Measurements from ENCODE around the gene B4GALNT4. TPM values are rescaled to one million over a fixed set of nuclear protein-coding genes. Genes with fewer than 3 reads are reported as not detected.
"Not testable (repeated sequence)": the region's sequence is repeated elsewhere in the genome, so short reads cannot be mapped to it uniquely, and the experiment has no call there.

Gene B4GALNT4
- total RNA-seq, 1 donor from 2014 or later: 0.32 TPM

DNA sequence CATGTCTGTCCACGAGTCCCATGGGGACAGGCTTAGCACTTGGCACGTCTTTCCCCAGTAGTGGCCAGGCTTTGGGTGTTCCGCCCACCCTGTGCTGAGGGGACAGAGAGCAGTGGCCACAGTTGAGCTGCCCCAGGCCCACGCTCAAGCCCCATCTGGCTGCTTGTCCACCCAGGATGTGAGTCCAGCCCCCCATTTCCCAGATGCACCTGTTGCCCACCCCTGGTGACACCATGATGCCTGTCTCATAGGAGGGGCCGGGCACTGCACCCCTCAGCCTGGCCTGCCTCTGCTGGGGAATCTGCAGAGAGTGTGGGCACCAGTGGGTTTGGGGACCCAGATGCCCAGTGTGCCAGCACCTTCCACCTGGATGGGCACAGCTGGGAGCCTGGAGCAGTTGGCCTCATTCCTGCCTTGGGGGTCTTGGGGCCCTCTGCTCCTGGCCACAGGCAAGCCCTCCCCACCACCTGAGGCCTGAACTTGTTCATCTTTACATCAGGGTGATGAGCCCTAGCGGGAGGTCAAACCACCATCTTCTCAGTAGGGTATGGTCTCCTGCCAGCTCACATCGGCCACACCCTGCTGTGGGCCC is 39.8 kb downstream of the B4GALNT4 start:
- ATAC-seq: no peak

DNA sequence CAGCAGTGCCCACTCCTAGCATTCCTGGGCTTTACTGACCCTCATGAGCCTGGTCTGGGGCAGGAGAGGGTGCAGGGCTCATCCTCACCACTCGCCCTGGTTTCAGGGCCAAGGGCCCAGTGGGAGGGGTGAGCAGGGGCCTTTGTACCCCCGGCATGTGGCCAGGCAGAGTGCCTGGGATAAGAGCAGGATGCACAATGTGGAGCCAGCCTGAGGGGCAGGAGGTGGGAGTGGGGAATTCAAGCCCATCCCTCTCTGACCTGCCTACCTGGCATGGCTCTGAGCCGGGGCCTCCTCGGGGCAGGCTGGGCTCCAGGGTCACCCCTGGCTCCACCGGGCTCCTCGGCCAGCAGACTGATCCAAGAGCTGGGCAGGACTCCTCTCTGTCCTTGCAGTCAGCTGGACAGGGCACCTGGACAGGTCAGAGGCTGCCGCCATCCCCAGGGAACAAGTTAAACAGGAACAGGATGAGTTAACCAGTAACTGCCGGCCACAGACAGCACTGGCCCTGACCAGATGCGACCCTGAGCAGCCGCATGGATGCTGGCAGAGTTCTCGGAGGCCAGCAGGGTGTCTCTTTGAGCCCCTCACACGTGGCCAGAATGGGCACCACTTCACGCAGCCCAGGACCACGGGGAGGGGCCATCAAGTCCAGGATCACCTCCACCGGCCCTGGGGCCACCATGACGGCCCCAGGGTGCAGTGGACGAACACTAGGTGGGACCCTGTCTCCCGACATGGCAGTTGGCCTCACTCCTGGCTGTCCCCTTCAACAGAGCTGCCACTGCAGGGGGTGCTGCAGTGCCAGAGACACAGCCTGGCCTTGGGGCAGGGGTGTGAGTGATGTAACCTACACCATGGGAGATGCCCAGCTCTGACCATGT is 40.5 kb downstream of the B4GALNT4 start:
- ATAC-seq: no peak

DNA sequence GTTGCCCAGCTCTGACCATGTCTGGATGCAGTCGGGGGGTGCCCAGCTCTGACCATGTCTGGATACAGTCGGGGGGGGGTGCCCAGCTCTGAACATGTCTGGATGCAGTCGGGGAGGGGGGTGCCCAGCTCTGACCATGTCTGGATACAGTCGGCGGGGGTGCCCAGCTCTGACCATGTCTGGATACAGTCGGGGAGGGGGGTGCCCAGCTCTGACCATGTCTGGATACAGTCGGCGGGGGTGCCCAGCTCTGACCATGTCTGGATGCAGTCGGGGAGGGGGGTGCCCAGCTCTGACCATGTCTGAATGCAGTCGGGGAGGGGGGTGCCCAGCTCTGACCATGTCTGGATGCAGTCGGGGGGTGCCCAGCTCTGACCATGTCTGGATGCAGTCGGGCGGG is 41.4 kb downstream of the B4GALNT4 start:
- not testable (repeated sequence) for ATAC-seq

DNA sequence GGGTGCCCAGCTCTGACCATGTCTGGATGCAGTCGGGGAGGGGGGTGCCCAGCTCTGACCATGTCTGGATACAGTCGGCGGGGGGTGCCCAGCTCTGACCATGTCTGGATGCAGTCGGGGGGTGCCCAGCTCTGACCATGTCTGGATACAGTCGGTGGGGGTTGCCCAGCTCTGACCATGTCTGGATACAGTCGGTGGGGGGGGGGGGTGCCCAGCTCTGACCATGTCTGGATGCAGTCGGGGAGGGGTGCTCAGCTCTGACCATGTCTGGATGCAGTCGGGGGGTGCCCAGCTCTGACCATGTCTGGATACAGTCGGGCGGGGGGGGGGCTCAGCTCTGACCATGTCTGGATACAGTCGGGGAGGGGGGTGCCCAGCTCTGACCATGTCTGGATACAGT is 42.2 kb downstream of the B4GALNT4 start:
- not testable (repeated sequence) for ATAC-seq

DNA sequence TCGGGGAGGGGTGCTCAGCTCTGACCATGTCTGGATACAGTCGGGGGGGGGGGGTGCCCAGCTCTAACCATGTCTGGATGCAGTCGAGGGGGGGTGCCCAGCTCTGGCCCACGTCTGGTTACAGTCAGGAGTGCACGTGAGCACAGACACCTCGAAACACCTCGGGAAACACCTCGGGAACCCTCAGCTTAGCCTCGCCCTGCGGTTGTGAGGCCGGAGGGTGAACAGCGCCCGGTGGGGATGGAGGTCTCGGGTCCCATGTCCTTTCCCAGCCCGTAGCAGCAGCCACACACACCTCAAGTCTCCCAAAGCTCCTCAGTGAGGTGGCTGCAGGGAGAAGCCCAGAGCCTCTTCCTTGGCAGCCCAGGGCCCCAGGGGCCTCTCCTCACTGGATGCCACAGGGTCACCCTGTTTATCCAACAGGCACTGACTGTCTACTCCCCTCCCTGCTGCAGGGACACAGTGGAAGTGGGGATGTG is 43.4 kb downstream of the B4GALNT4 start:
- ATAC-seq: no peak

DNA sequence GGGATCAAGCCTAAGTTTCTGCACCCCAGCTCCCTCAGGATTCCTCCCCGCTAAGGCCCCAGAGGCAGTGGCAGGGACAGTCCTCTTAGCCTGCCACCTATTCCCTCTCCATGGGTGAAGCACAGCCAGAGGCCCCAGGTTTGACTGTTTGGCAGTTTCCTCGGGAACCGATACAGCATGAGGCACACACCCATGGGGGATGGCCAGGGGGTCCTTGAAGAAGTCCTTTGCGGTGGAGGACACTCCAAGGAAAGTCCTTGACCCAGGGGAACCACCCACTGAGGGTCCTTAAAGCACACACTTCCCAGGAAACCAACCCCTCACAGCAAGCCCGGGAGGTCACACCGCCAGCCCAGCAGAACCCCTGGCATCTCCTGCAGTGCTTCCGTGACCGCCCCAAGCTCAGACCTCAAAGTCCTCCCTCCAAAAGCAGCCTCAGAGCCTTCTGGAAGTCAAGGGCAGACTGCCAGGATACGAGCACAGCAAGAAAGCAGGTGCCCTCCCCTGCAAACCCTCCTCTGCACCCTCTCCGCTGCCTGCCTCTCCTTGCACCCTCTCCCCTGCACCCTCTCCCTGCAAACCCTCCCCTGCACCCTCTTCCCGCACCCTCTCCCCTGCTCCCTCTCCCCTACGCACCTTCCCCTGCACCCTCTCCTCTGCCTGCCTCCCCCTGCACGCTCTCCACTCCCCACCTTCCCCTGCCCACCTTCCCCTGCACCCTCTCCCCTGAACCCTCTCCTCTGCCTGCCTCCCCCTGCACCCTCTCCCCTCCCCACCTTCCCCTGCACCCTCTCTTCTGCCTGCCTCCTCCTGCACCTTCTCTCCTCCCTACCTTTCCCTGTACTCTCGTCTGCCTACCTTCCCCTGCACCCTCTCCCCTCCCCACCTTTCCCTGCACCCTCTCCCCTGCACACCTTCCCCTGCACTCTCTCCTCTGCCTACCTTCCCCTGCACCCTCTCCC is 44.1 kb downstream of the B4GALNT4 start:
- no peak for ATAC-seq

DNA sequence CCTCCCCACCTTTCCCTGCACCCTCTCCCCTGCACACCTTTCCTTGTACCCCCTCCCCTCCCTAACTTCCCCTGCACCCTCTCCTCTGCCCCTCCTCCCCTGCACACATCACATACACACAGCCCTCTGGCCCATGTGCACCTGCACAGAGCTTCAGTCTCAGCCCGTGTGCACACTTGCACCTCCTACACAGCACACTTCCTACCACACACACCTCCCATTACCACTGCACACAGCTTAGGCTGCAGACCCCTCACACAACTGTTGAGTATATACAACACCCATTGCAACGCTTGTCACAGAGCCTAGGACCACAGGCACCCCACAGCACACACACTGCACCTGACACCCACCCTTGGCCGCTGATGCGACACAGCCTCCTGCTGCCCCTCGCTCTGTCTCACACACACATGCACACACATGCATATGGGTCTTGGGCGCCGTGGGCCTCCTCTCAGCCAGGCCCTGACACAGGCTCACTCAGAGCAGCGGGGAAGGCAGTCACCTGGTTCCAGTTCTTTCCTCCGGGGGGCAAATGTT is 45.1 kb downstream of the B4GALNT4 start:
- ATAC-seq: no peak

DNA sequence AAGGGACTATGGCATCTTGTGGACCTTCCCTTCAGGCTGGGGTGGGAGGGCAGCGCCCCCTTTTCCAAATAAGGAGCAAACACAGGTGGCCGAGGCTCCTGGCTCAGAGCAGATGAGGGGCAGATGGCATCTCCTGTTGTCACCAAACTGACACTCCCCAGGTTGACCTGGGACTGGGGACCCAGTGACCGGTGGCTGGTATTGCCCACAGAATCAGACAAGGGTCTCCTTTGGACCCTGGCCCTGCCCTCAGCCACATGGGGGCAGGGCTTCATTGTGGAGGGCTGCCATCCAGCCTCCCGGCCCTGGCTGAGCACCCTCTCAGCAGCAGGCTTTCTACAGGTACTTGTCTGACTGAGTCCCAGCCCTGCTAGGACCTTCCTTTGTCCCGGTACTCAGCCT is 46.3 kb downstream of the B4GALNT4 start:
- peak; percentile 0 for ATAC-seq

DNA sequence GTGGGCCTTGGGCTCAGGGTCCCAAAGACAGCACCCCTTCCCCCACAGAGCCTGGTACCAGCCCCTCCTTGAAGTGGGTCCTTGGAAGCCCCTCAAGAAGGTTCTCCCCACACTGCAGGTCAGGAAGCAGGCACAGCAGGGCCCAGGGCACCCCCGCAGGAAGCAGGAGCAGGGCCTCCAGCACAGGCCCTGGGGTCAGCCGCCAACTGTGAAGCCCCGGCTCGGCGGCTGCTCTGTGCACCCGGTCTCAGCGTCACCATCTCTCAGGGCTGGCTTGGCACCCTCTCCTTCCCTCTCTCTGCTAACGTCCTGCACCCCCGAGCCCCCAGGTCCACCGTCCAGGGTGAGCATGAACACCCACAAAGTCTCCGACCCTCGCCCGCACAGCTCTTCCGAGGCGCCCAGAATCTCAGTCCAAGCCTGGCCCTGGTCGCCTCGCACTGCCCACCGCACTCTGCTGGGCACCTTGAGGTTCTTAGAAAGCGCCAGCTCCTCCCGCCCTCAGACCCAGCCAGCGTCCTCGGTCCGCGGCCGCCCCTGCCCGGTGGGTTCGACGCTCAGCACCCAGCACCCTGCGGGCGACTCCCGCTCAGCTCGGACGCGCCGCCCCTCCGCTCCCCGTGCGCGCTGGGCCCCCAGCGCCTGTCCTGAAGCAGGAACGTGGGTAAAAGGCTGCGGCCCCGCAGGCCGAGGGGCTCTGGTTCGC is 46.9 kb downstream of the B4GALNT4 start:
- peak; percentile 2 for ATAC-seq

DNA sequence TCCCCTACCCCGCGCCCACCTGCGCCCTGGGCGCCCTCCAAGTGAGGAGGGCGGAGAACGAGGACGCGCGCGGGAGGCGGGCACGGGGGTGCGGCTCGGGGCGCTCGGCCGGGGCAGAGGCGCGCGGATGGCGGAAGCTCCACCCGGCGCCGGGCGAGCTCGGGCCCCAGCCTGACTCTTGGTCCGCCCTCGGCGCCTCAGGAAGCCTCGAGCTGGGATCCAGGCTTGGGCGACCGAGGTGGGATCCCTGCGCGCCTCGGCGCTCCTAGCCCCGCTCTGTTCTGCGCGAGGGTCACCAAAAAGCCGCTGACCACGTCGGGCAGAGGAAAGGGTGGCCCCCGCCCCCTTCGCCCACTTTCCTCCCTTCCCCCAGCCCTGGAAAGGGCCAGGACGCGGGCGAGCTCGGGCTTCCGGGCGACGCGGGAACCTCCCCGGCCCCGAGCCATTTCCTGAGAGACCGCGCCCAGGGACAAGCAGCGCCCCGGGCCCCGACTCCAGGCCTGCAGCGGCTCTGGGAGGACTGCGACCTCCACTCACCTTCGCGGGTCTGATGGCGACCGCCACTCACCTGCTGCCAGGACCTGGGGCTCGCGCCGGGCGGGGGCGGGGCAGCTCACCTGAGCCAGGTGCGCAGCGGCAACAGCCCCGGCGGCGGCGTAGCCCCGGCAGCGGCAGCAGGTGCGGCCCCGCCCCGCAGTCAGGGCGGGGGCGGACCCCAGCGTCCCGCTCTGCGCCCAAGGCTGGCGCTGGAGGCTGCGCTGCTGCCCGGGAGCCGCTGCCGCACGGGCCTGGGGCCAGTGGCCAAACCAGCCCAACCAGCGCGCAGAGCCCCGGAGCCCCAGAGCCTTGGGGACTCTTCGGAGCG is 47.7 kb downstream of the B4GALNT4 start:
- peak; percentile 52 for ATAC-seq

DNA sequence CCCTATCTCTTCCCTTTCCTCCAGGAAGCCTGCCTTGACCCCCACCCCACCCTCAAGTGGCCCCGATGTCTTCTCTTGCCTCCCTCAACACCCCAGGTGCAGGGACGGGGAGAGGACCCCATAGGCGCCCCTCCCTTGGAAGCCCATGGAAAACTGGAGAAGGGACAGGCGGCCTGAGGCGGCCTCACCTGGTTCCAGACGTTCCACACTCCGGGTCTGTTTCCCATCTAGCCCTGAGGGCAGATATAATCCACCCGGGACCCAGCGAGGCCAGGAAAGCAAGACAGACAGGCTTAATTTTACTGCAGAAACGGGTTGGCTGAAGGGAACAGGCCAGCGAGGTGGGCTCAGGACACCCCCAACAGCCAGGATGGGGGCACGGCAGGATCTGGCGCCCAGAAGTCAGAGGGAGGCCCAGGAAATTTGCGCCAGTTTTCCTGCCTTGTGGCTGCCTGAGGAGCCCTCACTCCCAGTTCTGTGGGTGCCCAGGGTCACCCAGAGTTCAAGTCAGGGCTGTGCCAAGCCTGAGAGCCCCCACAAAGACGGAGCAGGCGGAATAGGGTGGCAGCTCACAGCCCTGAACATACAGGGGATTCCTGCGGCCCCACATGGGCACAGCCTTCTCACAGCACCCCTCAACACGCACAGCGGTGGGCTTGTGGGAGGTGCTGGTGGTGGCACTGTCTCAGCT is 48.5 kb downstream of the B4GALNT4 start:
- no peak for ATAC-seq

DNA sequence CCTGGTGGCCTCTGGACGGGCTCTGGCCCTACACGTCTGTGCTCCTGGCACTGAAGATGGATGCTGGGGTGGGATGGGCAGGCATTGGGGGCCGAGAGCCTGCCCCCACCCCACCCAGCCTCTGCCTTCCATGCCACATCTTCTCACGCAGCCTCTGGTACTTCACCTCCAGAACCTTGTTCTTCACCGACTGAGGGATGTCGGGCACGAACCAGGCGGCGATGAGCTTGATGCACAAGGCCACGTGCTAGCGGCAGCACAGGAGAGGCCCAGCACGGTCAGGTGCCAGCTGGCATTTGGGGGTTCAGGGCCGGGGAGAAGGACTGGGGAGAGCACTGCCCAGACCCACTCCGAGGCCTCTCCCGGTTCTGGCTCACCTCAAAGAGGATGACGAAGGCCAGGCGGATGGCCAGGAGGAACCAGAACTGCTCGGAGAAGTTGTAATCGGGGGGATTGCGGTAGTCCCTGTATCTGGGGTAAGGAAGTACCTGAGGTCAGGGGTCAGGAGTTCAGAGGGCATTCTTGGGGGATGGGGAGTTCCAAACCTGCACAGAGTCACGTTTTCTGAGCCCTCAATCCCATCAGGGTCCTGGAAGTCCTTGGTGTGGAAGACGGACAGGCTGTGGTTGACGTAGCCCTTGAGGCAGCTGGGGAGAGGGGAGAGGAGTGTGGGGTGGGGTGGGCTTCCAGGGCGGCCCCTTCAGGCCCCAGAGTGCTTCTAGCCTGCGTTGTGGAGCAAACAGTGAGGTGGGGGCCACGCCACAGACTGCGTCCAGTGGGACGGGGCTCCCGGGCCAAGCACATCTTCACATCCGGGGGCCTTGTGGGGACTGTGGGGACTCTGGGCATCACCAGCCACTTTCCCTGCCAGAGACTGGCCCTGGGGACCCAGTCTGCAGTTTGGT is 49.3 kb downstream of the B4GALNT4 start:
- ATAC-seq: no peak

DNA sequence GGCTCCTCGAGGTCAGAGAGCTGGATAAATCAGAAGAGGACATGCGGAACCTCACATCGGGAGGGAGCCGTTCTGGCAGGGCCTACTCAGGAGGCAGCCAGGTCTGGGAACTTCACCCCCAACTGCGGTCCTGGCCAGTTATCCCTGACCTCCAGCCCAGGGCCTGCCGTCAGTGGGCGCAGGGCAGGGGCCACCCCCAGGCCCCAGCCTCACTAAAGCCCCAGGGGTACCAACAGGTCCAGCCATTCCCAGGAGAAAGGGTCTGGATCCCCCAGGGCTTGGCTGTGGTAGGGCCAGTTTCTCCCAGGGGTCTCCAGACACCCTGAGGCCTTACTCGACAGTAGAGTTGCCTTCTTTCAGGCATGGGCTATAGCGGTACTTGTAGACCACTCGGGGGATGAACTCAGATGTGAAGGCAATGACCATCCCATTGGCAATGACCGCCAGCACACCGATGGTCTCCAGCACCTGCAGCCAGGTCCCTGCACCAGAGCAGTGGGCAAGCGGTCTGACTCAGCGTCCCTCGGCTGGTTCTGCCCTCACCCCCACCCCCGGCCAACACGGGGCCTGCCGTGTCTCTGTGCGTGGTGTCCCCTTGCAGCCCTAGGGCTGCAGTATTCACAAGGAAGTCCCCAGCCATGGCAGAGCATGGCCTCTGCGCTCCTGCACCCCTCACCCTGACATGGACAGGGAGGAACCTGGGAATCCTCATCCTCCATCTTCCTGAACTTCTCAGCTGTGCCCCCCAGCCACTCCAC is 50.1 kb downstream of the B4GALNT4 start:
- ATAC-seq: no peak

DNA sequence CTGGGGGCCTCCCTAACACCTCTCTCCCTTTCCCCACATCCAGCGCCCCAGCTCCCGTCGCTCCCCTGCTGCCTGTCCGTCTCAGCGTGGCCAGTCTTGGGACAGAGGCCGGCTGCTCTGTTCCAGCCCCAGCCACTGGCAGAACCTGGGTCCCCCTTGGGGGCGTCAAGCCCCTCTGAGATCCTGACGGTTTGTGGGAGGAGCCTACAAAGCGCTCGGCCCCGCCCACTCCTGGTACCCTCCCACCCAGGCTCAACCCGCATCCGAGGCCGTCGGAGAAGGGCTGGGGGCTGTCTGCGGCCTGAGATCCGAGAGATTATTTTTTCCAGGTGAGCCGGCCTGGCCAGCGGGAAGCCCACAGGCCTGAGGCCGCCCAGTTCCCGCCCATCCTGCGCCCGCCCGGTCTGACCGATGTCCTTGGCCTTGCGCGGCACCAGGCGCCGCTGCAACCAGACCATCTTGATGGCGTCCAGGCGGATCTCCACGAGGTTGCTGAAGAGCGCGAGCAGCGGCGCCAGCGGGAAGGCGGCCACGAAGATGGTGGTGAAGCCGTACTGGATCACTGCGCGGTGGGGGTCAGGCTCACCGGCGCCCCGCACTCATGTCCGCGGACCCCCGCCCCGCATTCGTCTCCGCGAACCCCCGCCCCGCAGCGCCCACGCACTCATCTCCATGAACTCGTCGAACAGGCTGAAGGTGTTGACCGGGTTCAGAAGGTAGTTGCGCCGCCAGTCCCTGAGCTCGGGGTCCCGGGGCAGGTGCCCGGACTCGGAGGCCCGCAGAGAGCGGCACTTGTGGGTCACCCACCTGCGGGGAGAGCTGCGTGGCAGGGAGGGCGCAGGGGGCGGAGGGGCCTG is 51.0 kb downstream of the B4GALNT4 start:
- no peak for ATAC-seq

DNA sequence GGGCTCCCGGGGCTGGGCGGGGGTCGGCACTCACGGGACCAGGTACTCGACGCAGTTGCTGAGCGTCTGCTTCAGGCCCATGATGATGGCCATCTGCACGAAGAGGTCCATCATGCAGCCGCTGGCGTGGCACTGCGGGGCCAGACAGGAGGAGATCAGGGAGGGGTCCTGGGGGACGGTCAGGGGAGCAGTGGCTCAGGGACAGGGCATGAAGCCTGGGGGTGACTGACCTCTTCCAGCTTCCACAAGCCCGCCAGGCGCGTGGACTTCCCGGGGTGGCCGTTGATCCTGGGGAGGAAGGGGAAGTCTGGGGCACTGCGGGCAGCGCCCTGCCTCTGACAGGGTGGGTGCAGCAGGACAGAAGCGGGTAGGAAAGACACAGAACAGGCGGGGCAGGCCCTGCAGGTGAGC is 51.6 kb downstream of the B4GALNT4 start:
- ATAC-seq: no peak

DNA sequence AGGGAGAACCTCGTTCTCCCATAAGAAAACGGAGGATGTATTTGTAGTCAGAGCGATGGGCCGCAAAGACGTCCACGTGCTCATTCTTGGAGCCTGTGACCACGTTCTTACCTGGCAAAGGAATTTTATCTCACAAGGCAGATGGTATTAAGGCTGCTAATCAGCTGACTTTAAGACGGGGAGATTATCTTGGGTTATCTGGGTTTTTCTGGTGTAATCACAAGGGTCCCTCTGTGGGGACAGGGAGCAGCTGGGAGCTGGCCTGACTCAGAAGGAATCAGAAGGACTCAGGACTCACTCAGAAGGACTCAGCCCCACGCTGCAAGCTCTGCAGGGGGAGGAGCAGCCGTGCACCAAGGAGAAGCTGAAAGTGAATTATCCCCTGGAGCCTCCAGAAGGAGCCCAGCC is 53.0 kb downstream of the B4GALNT4 start:
- ATAC-seq: no peak

DNA sequence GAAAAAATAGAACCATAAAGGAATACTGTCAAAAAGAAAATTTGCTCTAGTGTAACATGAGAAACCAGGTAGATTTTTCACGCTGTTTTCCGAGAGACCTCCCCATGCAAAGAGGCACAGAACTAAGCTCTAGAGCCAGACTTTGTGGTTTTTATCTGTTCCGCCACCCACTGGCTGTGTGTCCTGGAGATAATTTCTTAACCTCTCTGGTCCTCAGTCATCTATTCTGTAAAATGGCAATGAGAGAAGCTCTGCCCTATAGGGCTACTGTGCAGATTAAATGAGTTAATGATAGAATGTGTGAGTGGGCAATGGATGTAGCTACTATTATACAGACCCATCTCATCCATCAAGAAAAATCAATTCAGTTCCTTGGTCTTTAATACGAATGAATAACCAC is 54.9 kb downstream of the B4GALNT4 start:
- ATAC-seq: no peak
